Upper lobe of left lung (tissue), 6 donors: ENCODE measurements around the gene USP48. TPM values are rescaled to one million over a fixed set of nuclear protein-coding genes. Genes with fewer than 3 reads are reported as not detected.

Source experiments
- ATAC-seq, 2 donors: fragments of 200-7000 bp; cut with Tn5 transposase; one replicate each; pipeline ENCODE4 v1.9.1; 2022; ENCODE audit warnings: mild to moderate bottlenecking in 2 of 2, moderate library complexity in 2 of 2; ENCODE audit not compliant: low FRiP score in 2 of 2
- DNase-seq, 2 donors: peaks; one replicate each; pipeline ENCODE4 v3.0.0-alpha.2; 2019 to 2020
- H3K27ac ChIP-seq, 4 donors: fragments of 200-600 bp; sonication (generic); one replicate each; pipeline ENCODE4 v1.5.1; 2016 to 2019
- H3K27me3 ChIP-seq, 4 donors: fragments of 200-600 bp; sonication (generic); one replicate each; pipeline ENCODE4 v1.5.1; 2017 to 2019
- H3K36me3 ChIP-seq, 4 donors: fragments of 200-600 bp; sonication (generic); one replicate each; pipeline ENCODE4 v1.5.1; 2016 to 2019
- H3K4me1 ChIP-seq, 4 donors: fragments of 200-600 bp; sonication (generic); one replicate each; pipeline ENCODE4 v1.5.1; 2018 to 2019
- H3K4me3 ChIP-seq, 4 donors: fragments of 200-600 bp; sonication (generic); one replicate each; pipeline ENCODE4 v1.5.1; 2017 to 2019; ENCODE audit warnings: mild to moderate bottlenecking in 2 of 4, moderate library complexity in 1 of 4
- H3K9me3 ChIP-seq, 4 donors: fragments of 200-600 bp; sonication (generic); one replicate each; pipeline ENCODE4 v1.5.1; 2018 to 2019
- CTCF ChIP-seq, 6 experiments: fragments of 450-650 bp in 4 of 6; fragments of 200-600 bp in 2 of 6; sonication (generic) in 2 of 6; IDR thresholded peaks; one replicate each; pipeline ENCODE4 v1.5.1; 2016 to 2019; ENCODE audit warnings: antibody characterized with exemption in 6 of 6
- EP300 ChIP-seq, 4 donors: sonication (generic); formaldehyde crosslinking; IDR thresholded peaks; one replicate each; pipeline ENCODE4 v1.5.1; 2017; ENCODE audit warnings: antibody characterized with exemption in 4 of 4, control low read depth in 2 of 4
- POLR2A ChIP-seq, 4 donors: fragments of 450-650 bp; IDR thresholded peaks; one replicate each; pipeline ENCODE4 v1.5.1; 2016 to 2017; ENCODE audit warnings: antibody characterized with exemption in 4 of 4, mild to moderate bottlenecking in 2 of 4
- POLR2AphosphoS5 ChIP-seq, 2 donors: sonication (generic); formaldehyde crosslinking; IDR thresholded peaks; one replicate each; pipeline ENCODE4 v1.5.1; 2017; ENCODE audit warnings: antibody characterized with exemption in 2 of 2
- WGBS, 2 donors: methylation state at CpG; one replicate each; pipeline ENCODE4 v1.1.5; 2017 to 2018; 5-methylcytosine and 5-hydroxymethylcytosine counted together
- total RNA-seq, 6 donors: library from RNA; depleted of rRNA in 4 of 6; stranded (reverse); fragments of >200 nt in 4 of 6; gene quantifications; one replicate each; pipeline versions ENCODE4 v1.1.0 to v1.2.1, GENCODE V29; 2016 to 2021
- donor health status: DM: no; HTN: no; CAD: no; lungs with moderate emphysema.
- donor health status: DM: no; HTN: yes; CAD: no; lungs with severe emphysema.

Gene USP48
- total RNA-seq, 6 donors from 2014 or later: 39.1 to 173 (median 53.4) TPM

DNA sequence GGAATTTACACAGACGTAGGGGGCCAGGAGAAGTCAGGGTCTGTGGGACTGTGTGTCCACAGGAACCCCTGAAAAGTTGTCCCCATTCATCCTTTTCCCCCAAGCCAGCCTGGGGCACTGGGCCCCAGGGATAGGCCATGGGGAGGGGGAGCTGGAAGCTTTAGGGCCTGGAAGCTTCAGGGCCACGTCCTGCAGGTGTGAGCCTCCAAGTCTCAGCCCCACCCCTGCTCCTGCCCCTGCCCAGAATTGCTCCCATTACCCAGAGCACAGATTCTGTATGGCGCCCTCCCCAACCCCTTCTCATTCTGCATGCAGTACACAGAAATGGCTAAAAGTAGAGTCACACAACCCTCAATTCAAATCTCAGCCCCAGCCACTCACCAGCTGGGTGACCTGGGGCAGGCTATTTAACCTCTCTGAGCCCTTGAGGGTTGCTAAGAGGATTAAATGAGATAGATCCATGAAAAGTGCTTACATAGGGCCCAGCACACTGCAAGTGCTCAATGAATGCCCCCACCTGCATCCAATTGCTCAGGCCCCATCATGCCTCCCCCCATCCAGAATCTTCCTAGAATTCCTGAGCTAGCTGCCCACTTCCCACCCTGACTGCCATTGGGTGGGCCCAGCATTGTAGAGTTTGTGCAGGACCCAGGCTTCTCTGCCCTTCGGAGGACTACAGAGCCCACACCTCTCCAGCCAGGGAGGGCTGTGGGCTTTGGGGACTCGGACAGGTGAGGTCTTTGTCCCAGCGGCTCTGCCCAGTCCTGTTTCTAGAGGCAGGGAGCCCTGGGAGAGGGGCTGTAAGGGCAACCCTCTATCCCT is 120.3 kb downstream of the USP48 start:
- 85 to 90% methylated on average over 4 to 6 of the region's 6 CpGs for WGBS, 2 donors
- Histone ChIP-seq H3K27me3 (peaks cover 0 to 2% (median 0%) of the 10 kb centered on the region in 4 donors), H3K4me3 (no peak overlapping the region), H3K36me3 (no peaks in the 10 kb centered on the region), H3K4me1 (peaks cover 3 to 17% (median 5%) of the 10 kb centered on the region in 4 donors), H3K27ac (no peak overlapping the region), H3K9me3 (no peaks in the 10 kb centered on the region)
- DNase-seq: no peak
- ATAC-seq: no peak
- TF ChIP-seq POLR2A (IDR thresholded peaks at IDR 0.05) (no peak), CTCF (IDR thresholded peaks at IDR 0.05) (no peak), EP300 (IDR thresholded peaks at IDR 0.05) (no peak), POLR2AphosphoS5 (IDR thresholded peaks at IDR 0.05) (no peak)

DNA sequence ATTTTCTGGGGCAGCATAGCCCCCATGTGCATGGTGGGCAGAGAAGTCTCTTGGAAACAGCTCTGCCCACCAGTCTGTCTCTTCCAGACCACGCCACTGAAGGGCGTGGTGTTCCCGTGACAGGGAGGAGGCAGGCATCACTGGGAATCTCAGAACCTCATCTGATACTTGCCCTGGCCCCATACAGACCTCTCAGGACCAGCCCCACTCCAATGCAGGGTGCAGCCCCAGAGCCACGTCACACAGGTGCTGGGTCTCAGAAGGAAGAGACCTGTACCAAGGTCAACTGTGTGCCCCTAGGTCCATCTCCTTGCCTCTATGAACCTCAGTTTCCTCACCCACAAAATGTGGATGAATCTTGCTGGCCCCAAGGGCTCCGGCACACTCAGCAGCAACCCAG is 121.1 kb downstream of the USP48 start:
- no peak for DNase-seq
- no peaks in the 10 kb centered on the region for H3K36me3 ChIP-seq
- no peaks in the 10 kb centered on the region for H3K27me3 ChIP-seq

DNA sequence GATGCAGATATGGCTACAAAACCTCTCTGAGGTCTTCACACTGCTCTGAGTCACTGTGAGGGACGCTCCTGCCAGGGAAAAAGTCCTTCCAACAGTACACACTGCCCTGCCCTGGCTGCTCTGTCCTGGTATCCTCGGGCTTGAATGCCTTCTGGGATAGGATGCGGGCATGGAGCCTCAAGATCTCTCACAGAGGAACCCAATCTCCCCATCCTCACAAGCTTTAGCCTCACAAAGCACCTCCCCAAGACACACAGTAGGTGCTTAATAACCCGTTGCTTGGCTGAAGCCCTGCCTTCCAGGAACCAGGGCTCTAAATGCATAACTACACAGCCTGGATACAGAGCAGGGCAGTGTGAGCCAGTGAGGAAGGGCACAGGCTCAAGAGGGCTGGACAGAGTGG is 123.0 kb downstream of the USP48 start:
- Histone ChIP-seq H3K9me3 (no peaks in the 10 kb centered on the region), H3K27ac (no peak overlapping the region), H3K36me3 (no peaks in the 10 kb centered on the region), H3K4me1 (peaks cover 3 to 8% (median 6%) of the 10 kb centered on the region in 4 donors), H3K27me3 (no peaks in the 10 kb centered on the region), H3K4me3 (no peak overlapping the region)
- no peak for TF ChIP-seq CTCF (IDR thresholded peaks at IDR 0.05)
- no peak for TF ChIP-seq POLR2AphosphoS5 (IDR thresholded peaks at IDR 0.05)
- no peak for TF ChIP-seq POLR2A (IDR thresholded peaks at IDR 0.05)
- no peak for TF ChIP-seq EP300 (IDR thresholded peaks at IDR 0.05)
- ATAC-seq (no peak), DNase-seq (no peak)
- WGBS, 2 donors: 30 to 42% methylated on average over 2 to 4 of the region's 4 CpGs

More for the DNA sequence above, 121.1 kb downstream of the USP48 start:
- ATAC-seq: no peak
- no peak overlapping the region for H3K27ac ChIP-seq
- 79% methylated on average over 5 of the region's 5 CpGs; no CpG with 5 or more reads in 1 of the 2 donors for WGBS, 2 donors
- no peak overlapping the region for H3K4me3 ChIP-seq
- H3K9me3 ChIP-seq: no peaks in the 10 kb centered on the region
- TF ChIP-seq CTCF (IDR thresholded peaks at IDR 0.05) (no peak), POLR2AphosphoS5 (IDR thresholded peaks at IDR 0.05) (no peak), POLR2A (IDR thresholded peaks at IDR 0.05) (no peak), EP300 (IDR thresholded peaks at IDR 0.05) (no peak)
- H3K4me1 ChIP-seq: peaks cover 3 to 17% (median 5%) of the 10 kb centered on the region in 4 donors

DNA sequence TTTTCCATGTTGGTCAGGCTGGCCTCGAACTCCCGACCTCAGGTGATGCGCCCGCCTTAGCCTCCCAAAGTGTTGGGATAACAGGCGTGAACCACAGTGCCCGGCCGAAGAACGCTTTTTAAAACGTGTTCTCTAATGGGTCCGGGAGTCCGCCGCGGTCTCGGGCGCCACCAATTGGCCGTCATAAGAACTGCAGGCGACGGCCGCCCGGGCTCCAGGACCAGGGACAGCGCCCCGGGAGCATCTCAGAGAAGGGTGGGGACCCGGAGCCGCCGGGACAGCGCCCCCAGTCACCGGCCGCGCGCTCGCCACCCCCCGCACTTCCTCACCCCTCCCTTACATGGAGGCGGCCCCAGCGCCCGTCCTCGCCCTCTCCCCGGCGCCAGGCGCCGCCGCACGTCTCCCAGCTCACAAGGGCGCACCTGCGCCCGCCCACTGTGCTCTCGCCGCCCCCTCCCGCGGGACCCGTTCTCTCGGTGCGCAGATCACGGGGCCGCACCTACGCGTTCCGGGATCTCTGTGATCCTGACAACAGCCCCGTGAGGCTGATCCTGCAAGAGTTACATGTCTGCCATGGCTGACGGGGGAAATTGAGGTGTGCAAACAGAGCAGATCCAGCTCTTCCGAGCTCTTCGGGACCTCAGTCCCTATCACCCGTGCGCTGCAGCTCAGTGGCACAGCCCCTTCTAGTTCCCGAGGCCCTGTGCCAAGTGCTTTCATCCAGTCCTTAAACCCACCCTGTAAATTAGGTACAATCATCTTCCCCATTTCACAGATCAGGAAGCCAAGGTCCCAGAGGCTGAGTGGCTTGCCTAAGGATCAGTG is 123.6 kb downstream of the USP48 start:
- Histone ChIP-seq H3K4me3 (peak overlapping the region in 1 of 4 donors; percentile 28), H3K27me3 (no peaks in the 10 kb centered on the region), H3K27ac (no peak overlapping the region), H3K9me3 (no peaks in the 10 kb centered on the region), H3K4me1 (peaks cover 3 to 8% (median 6%) of the 10 kb centered on the region in 4 donors), H3K36me3 (no peaks in the 10 kb centered on the region)
- ATAC-seq (peak; percentile 91 to 92), DNase-seq (peak; percentile 90 to 95)
- TF ChIP-seq POLR2AphosphoS5 (IDR thresholded peaks at IDR 0.05) (no peak), EP300 (IDR thresholded peaks at IDR 0.05) (no peak), CTCF (IDR thresholded peaks at IDR 0.05) (peak; percentile 88 to 97 (median 96))
- WGBS, 2 donors: 3 to 5% methylated on average over 13 to 33 of the region's 64 CpGs
